Measurements from ENCODE around the gene SLC16A6. TPM values are rescaled to one million over a fixed set of nuclear protein-coding genes. Genes with fewer than 3 reads are reported as not detected.
"Not testable (repeated sequence)": the region's sequence is repeated elsewhere in the genome, so short reads cannot be mapped to it uniquely, and the experiment has no call there.

The SLC16A6 gene
- total RNA-seq, 2 experiments from 2014 or later: 3.5 to 3.6 TPM

GRCh38 chr17:68321556-68321954 is 30.6 kb upstream of the SLC16A6 start:
- H3K4me1 Mint-ChIP-seq (ENCODE audit: low read depth): peaks cover 21% of the 10 kb centered on the region
- H3K27ac Mint-ChIP-seq: no peak overlapping the region
- ChIA-PET POLR2A (no interaction called here), CTCF (no interaction called here)
- no peak for DNase-seq
- H3K9me3 Mint-ChIP-seq: no peaks in the 10 kb centered on the region
- H3K36me3 Mint-ChIP-seq: no peaks in the 10 kb centered on the region
- no peaks in the 10 kb centered on the region for H3K27me3 Mint-ChIP-seq
- H3K4me3 Mint-ChIP-seq: no peak overlapping the region
- intact Hi-C loops (cut with micrococcal nuclease): no loop called here

- ChIA-PET CTCF (no interaction called here), POLR2A (no interaction called here)
- intact Hi-C loops (cut with micrococcal nuclease): no loop called here
- Mint-ChIP-seq H3K4me1 (ENCODE audit: low read depth) (peaks cover 22% of the 10 kb centered on the region), H3K27me3 (no peaks in the 10 kb centered on the region), H3K9me3 (no peaks in the 10 kb centered on the region), H3K36me3 (no peaks in the 10 kb centered on the region), H3K27ac (no peak overlapping the region), H3K4me3 (no peak overlapping the region)
- DNase-seq: no peak
Observed at GRCh38 chr17:68320943-68321555, 30.1 kb upstream of the SLC16A6 start.

- DNase-seq: no peak
- H3K4me1 Mint-ChIP-seq (ENCODE audit: low read depth): peaks cover 22% of the 10 kb centered on the region
- ChIA-PET CTCF (no interaction called here), POLR2A (no interaction called here)
- no peak overlapping the region for H3K27ac Mint-ChIP-seq
- no peak overlapping the region for H3K4me3 Mint-ChIP-seq
- H3K27me3 Mint-ChIP-seq: no peaks in the 10 kb centered on the region
- H3K9me3 Mint-ChIP-seq: no peaks in the 10 kb centered on the region
- intact Hi-C loops (cut with micrococcal nuclease): no loop called here
- H3K36me3 Mint-ChIP-seq: no peaks in the 10 kb centered on the region
Observed at GRCh38 chr17:68320311-68320865, 29.5 kb upstream of the SLC16A6 start.

- no peaks in the 10 kb centered on the region for H3K9me3 Mint-ChIP-seq
- ChIA-PET CTCF (no interaction called here), POLR2A (no interaction called here)
- peaks cover 29% of the 10 kb centered on the region for H3K4me1 Mint-ChIP-seq (ENCODE audit: low read depth)
- H3K36me3 Mint-ChIP-seq: no peaks in the 10 kb centered on the region
- intact Hi-C loops (cut with micrococcal nuclease): no loop called here
- no peaks in the 10 kb centered on the region for H3K27me3 Mint-ChIP-seq
- H3K4me3 Mint-ChIP-seq: no peak overlapping the region
- no peak overlapping the region for H3K27ac Mint-ChIP-seq
- DNase-seq: no peak
Observed at GRCh38 chr17:68319410-68320162, 28.7 kb upstream of the SLC16A6 start.

- Mint-ChIP-seq H3K4me3 (no peak overlapping the region), H3K27ac (no peak overlapping the region), H3K9me3 (no peaks in the 10 kb centered on the region), H3K27me3 (no peaks in the 10 kb centered on the region), H3K4me1 (ENCODE audit: low read depth) (peaks cover 26% of the 10 kb centered on the region), H3K36me3 (no peaks in the 10 kb centered on the region)
- CTCF ChIA-PET: no interaction called here
- intact Hi-C loops (cut with micrococcal nuclease): no loop called here
- DNase-seq: no peak
- POLR2A ChIA-PET: no interaction called here
Observed at GRCh38 chr17:68318103-68318991, 27.4 kb upstream of the SLC16A6 start.

GRCh38 chr17:68317458-68317857 is 26.5 kb upstream of the SLC16A6 start:
- no peaks in the 10 kb centered on the region for H3K36me3 Mint-ChIP-seq
- peak overlapping the region; percentile 4 for H3K27ac Mint-ChIP-seq
- intact Hi-C loops (cut with micrococcal nuclease): no loop called here
- POLR2A ChIA-PET: no interaction called here
- H3K9me3 Mint-ChIP-seq: no peaks in the 10 kb centered on the region
- H3K4me3 Mint-ChIP-seq: no peak overlapping the region
- CTCF ChIA-PET: no interaction called here
- H3K4me1 Mint-ChIP-seq (ENCODE audit: low read depth): peaks cover 32% of the 10 kb centered on the region
- no peaks in the 10 kb centered on the region for H3K27me3 Mint-ChIP-seq
- DNase-seq: no peak

GRCh38 chr17:68315930-68316329 is 25.0 kb upstream of the SLC16A6 start:
- Mint-ChIP-seq H3K4me1 (ENCODE audit: low read depth) (peaks cover 44% of the 10 kb centered on the region), H3K27ac (no peak overlapping the region), H3K36me3 (no peaks in the 10 kb centered on the region), H3K9me3 (no peaks in the 10 kb centered on the region), H3K4me3 (no peak overlapping the region), H3K27me3 (no peaks in the 10 kb centered on the region)
- DNase-seq: no peak
- CTCF ChIA-PET: no interaction called here
- intact Hi-C loops (cut with micrococcal nuclease): no loop called here
- POLR2A ChIA-PET: no interaction called here

GRCh38 chr17:68314916-68315535 is 24.1 kb upstream of the SLC16A6 start:
- Mint-ChIP-seq H3K4me1 (ENCODE audit: low read depth) (peaks cover 51% of the 10 kb centered on the region), H3K27me3 (no peaks in the 10 kb centered on the region), H3K4me3 (no peak overlapping the region), H3K36me3 (no peaks in the 10 kb centered on the region), H3K27ac (no peak overlapping the region), H3K9me3 (no peaks in the 10 kb centered on the region)
- DNase-seq: no peak
- intact Hi-C loops (cut with micrococcal nuclease): loop anchor here (5.0 kb wide), 1 partner anchor 32 kb away; no protein-coding TSS in a partner anchor
- POLR2A ChIA-PET: no interaction called here
- CTCF ChIA-PET: interaction anchor here (1.0 kb wide), 1 partner anchor 122 kb away, joined by 3 read pairs; no protein-coding TSS in a partner anchor

GRCh38 chr17:68310152-68310551 is 19.2 kb upstream of the SLC16A6 start:
- intact Hi-C loops (cut with micrococcal nuclease): loop anchor here (5.0 kb wide), 1 partner anchor 37 kb away; no protein-coding TSS in a partner anchor
- H3K36me3 Mint-ChIP-seq: peaks cover 6% of the 10 kb centered on the region
- no peak overlapping the region for H3K27ac Mint-ChIP-seq
- POLR2A ChIA-PET: interaction anchor here (0.6 to 1.2 kb wide), 2 partner anchors 18 to 26 kb away, joined by 3 read pairs; no protein-coding TSS in a partner anchor
- no peaks in the 10 kb centered on the region for H3K9me3 Mint-ChIP-seq
- peak; percentile 62 for DNase-seq
- CTCF ChIA-PET: interaction anchor here (0.9 kb wide), 1 partner anchor 120 kb away, joined by 3 read pairs; no protein-coding TSS in a partner anchor
- H3K4me1 Mint-ChIP-seq (ENCODE audit: low read depth): peaks cover 46% of the 10 kb centered on the region
- no peaks in the 10 kb centered on the region for H3K27me3 Mint-ChIP-seq
- no peak overlapping the region for H3K4me3 Mint-ChIP-seq

GRCh38 chr17:68309066-68309670 is 18.2 kb upstream of the SLC16A6 start:
- CTCF ChIA-PET: interaction anchor here (0.9 kb wide), 1 partner anchor 121 kb away, joined by 3 read pairs; no protein-coding TSS in a partner anchor
- H3K27me3 Mint-ChIP-seq; POLR2A ChIA-PET; H3K9me3 Mint-ChIP-seq; DNase-seq; intact Hi-C loops (cut with micrococcal nuclease); H3K27ac Mint-ChIP-seq; H3K4me3 Mint-ChIP-seq; H3K36me3 Mint-ChIP-seq: not testable (repeated sequence)
- H3K4me1 Mint-ChIP-seq (ENCODE audit: low read depth): peaks cover 41% of the 10 kb centered on the region

GRCh38 chr17:68308486-68308885 is 17.6 kb upstream of the SLC16A6 start:
- POLR2A ChIA-PET; H3K27ac Mint-ChIP-seq; H3K9me3 Mint-ChIP-seq; CTCF ChIA-PET; H3K27me3 Mint-ChIP-seq; H3K36me3 Mint-ChIP-seq; DNase-seq; H3K4me3 Mint-ChIP-seq; intact Hi-C loops (cut with micrococcal nuclease): not testable (repeated sequence)
- H3K4me1 Mint-ChIP-seq (ENCODE audit: low read depth): peaks cover 37% of the 10 kb centered on the region

All from activated CD4-positive, alpha-beta memory T cell treated with anti-CD3 and anti-CD28 coated beads for 36 hours (primary cell).